Activated CD8-positive, alpha-beta T cell treated with anti-CD3 and anti-CD28 coated beads for 36 hours (primary cell): ENCODE measurements around the gene ARF1. TPM values are rescaled to one million over a fixed set of nuclear protein-coding genes. Genes with fewer than 3 reads are reported as not detected.

Experiments
- ATAC-seq: fragments of 200-7000 bp; cut with Tn5 transposase; one replicate; pipeline ENCODE4 v1.10.0; 2021; ENCODE audit warnings: mild to moderate bottlenecking, moderate library complexity
- CTCF ChIA-PET: fragments of 350-600 bp; sonication (Branson Sonifier 250); formaldehyde crosslinking; loops from one replicate; lab custom pipeline; 2021; ENCODE audit warnings: antibody characterized with exemption; lab: Charles Lee
- POLR2A ChIA-PET: fragments of 350-600 bp; sonication (Branson Sonifier 250); formaldehyde crosslinking; loops from one replicate; lab custom pipeline; 2021; ENCODE audit warnings: antibody characterized with exemption; lab: Charles Lee
- DNase-seq: peaks from one replicate; pipeline ENCODE4 v3.0.0-alpha.2; 2020
- H3K27ac Mint-ChIP-seq: one replicate; pipeline ENCODE4 v1.8.0; 2021; ENCODE audit warnings: mild to moderate bottlenecking, mixed read lengths
- H3K27me3 Mint-ChIP-seq: one replicate; pipeline ENCODE4 v1.8.0; 2021; ENCODE audit warnings: mixed read lengths
- H3K36me3 Mint-ChIP-seq: one replicate; pipeline ENCODE4 v1.8.0; 2021; ENCODE audit warnings: low read depth, mixed read lengths
- H3K4me1 Mint-ChIP-seq: one replicate; pipeline ENCODE4 v1.8.0; 2021; ENCODE audit warnings: low read depth, mixed read lengths
- H3K4me3 Mint-ChIP-seq: one replicate; pipeline ENCODE4 v1.8.0; 2021; ENCODE audit warnings: mild to moderate bottlenecking, moderate library complexity, mixed read lengths
- H3K9me3 Mint-ChIP-seq: one replicate; pipeline ENCODE4 v1.8.0; 2021; ENCODE audit warnings: mixed read lengths
- intact Hi-C: fragments of 100-400 bp; cut with micrococcal nuclease; formaldehyde crosslinking; loops from one replicate; pipeline ENCODE4 v1.10.0; 2022
- total RNA-seq, 2 experiments: library from RNA; stranded (reverse); gene quantifications; one replicate each; pipeline ENCODE4 v1.2.3, GENCODE V29; 2021
- TF ChIP-seq, protein P1 (sequence below): fragments of 200-600 bp; IDR thresholded peaks from one replicate; pipeline ENCODE4 v1.8.0; 2022; ENCODE audit warnings: antibody characterized with exemption, mild to moderate bottlenecking

Gene ARF1
- total RNA-seq, 2 experiments from 2014 or later: 349 to 350 TPM

DNA sequence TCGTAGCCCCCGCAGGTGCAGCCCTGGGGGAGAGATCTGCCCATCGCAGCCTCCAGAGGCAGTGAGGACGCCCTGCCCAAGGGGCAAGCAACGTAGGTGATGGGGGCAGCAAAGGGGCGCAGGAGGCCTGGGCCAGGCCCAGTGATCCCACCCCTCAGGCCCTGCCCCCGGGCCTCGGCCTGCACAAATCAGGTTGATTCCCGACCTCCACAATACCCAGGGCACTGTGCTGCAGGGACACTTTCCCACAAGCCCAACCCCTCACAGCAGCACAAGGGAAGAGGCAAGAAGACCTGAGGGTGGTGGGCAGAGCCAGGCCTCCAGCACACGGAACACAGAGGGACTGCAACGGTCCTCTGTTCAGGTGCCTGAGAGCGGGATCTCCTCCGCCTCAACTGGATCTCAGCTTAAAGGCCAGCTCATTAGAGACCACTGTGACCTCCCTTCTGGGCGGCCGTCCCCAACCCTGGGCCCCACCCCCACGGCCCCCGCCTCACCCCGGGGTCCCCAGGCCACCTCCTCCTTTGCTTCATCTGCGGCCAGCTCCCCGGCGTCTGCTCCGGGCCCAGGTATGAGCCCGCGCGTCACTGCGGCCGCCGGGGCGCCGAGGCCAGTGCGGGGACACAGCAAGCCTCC lies 812 bp upstream of the ARF1 start:
- no peak for DNase-seq
- ATAC-seq: peak; percentile 5
- Mint-ChIP-seq H3K9me3 (no peaks in the 10 kb centered on the region), H3K27me3 (no peaks in the 10 kb centered on the region), H3K36me3 (peaks cover 38% of the 10 kb centered on the region), H3K4me1 (peaks cover 32% of the 10 kb centered on the region), H3K4me3 (peak overlapping the region; percentile 97), H3K27ac (peak overlapping the region; percentile 73)
- TF ChIP-seq, protein P1, sequence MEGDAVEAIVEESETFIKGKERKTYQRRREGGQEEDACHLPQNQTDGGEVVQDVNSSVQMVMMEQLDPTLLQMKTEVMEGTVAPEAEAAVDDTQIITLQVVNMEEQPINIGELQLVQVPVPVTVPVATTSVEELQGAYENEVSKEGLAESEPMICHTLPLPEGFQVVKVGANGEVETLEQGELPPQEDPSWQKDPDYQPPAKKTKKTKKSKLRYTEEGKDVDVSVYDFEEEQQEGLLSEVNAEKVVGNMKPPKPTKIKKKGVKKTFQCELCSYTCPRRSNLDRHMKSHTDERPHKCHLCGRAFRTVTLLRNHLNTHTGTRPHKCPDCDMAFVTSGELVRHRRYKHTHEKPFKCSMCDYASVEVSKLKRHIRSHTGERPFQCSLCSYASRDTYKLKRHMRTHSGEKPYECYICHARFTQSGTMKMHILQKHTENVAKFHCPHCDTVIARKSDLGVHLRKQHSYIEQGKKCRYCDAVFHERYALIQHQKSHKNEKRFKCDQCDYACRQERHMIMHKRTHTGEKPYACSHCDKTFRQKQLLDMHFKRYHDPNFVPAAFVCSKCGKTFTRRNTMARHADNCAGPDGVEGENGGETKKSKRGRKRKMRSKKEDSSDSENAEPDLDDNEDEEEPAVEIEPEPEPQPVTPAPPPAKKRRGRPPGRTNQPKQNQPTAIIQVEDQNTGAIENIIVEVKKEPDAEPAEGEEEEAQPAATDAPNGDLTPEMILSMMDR: no peak
- ChIA-PET POLR2A (interaction anchor here (0.6 to 4.0 kb wide), 11 partner anchors 11 to 1776 kb away, joined by 3 to 40 read pairs (median 5); partner anchors contain the start of gene MRPL55), CTCF (interaction anchor here (1.1 to 1.3 kb wide), 2 partner anchors 82 to 84 kb away, joined by 3 to 4 read pairs; partner anchors contain the start of gene IBA57)
- intact Hi-C loops: no loop called here

DNA sequence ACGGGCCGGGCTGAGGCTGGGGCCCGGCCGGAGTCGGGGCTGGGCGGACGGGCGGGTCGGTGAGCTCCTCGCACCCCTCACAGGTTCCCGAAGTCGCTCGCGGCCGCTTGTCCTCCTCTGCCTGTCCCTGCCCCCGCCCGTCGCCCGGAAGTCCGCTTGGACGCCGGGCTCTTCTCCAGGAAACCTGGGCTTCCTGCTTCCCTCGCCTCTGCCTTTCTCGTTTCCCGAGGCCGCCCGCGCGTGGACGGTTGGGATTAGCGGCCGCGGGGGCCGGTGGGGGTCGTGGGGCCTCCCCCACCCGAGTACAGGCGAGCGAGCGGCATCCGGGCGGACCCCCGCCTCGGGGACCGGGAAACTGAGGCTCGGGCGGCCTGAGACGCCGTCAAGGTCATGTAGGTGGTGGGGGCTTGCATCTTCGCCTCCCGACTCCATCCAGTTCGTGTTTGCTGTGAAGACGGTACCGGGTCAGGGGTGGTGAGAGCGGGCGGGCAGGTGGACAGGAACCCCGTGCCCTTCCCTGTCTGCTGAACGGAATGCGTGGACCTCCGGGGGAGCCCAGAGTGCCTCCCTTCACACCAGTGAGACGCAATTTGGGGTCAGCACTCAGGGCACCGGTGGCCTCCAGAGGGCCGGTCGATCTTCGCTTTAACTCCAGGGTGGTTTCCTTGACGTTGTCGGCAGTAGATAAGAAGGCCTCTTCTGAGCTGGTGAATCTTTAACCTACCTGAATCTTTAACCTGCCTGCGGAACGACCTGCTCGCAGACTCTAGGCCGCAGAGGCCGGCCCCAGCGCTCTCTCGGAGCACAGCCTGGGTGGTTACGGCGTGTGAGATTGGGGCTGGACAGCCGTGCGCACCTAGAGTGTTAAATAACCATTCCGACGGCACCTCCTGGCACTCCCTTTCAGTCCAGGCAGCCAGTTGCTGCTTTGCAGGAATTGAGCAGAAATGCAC lies 686 bp downstream of the ARF1 start:
- intact Hi-C loops: no loop called here
- Mint-ChIP-seq H3K27me3 (no peaks in the 10 kb centered on the region), H3K36me3 (peaks cover 51% of the 10 kb centered on the region), H3K27ac (peak overlapping the region; percentile 97), H3K4me3 (peak overlapping the region; percentile 97), H3K4me1 (peaks cover 46% of the 10 kb centered on the region), H3K9me3 (no peaks in the 10 kb centered on the region)
- CTCF ChIA-PET: interaction anchor here (1.1 kb wide), 1 partner anchor 82 kb away, joined by 3 read pairs; the partner anchor contains the start of gene IBA57
- peak; percentile 10 for ATAC-seq
- POLR2A ChIA-PET: interaction anchor here (0.6 to 4.0 kb wide), 14 partner anchors 10 to 386 kb away, joined by 3 to 40 read pairs (median 4); partner anchors contain the start of gene MRPL55
- DNase-seq: peak; percentile 41
- TF ChIP-seq, protein P1: no peak

DNA sequence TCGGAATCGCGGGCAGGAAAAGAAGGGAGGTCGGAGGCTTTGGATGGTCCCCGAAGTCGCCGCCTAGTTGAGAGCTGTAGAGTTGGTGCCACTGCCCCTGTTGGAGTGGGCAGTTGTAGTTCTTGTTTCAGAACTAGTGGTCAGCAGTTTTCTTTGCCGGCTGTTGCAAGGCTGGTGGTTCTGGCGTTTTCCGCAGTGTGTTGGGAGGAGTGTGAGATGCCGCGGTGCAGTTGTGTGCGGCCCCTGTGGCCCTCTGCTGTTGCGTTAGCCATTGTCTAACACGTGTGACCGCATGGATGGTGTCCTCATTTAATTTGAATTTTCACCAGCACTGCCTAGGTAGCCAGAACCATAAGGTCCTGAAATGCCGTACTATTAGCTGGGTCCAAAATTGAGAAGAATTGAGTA lies 1.4 kb downstream of the ARF1 start:
- Mint-ChIP-seq H3K9me3 (no peaks in the 10 kb centered on the region), H3K27me3 (no peaks in the 10 kb centered on the region), H3K36me3 (peaks cover 56% of the 10 kb centered on the region), H3K27ac (peak overlapping the region; percentile 97), H3K4me3 (peak overlapping the region; percentile 97), H3K4me1 (peaks cover 50% of the 10 kb centered on the region)
- ChIA-PET POLR2A (interaction anchor here (0.9 to 4.0 kb wide), 9 partner anchors 9 to 386 kb away, joined by 3 to 40 read pairs (median 4); partner anchors contain the start of gene MRPL55), CTCF (no interaction called here)
- ATAC-seq (no peak), DNase-seq (no peak)
- intact Hi-C loops: no loop called here
- TF ChIP-seq, protein P1: no peak

DNA sequence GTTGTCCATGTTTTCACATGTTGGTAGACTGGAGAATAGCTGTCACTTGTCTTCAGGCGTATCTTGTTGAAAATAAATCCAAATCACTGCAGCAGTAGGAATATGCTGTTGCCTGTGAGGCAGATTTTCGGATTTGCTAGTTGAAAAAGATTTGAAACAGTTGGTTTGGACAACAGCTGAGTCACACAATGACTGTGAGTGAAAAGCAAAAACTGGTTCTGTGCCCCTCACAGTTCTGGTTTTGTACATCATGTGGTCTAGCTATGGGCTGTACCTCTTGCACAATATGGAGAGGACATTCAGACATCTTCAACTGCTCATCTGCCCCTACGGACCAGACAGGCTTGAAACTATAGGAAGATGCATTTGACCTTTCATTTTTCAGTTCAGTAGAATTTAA lies 1.8 kb downstream of the ARF1 start:
- intact Hi-C loops: no loop called here
- CTCF ChIA-PET: no interaction called here
- no peaks in the 10 kb centered on the region for H3K27me3 Mint-ChIP-seq
- peaks cover 60% of the 10 kb centered on the region for H3K36me3 Mint-ChIP-seq
- H3K4me3 Mint-ChIP-seq: peak overlapping the region; percentile 97
- H3K27ac Mint-ChIP-seq: peak overlapping the region; percentile 97
- TF ChIP-seq, protein P1: no peak
- POLR2A ChIA-PET: interaction anchor here (0.9 to 4.0 kb wide), 9 partner anchors 9 to 385 kb away, joined by 3 to 40 read pairs (median 4); partner anchors contain the start of gene MRPL55
- H3K4me1 Mint-ChIP-seq: peaks cover 53% of the 10 kb centered on the region
- no peak for ATAC-seq
- no peaks in the 10 kb centered on the region for H3K9me3 Mint-ChIP-seq
- peak; percentile 37 for DNase-seq
